BLaER1 treated with 17β-estradiol and CSF1 and Interleukin-3, amounts not matched to agents 10 nM and 100 nM (cell line): ENCODE results near the gene SLC25A33.
"Not testable (repeated sequence)": the region's sequence is repeated elsewhere in the genome, so short reads cannot be mapped to it uniquely, and the experiment has no call there.

Experiments
- H3K27ac ChIP-seq, 11 experiments: shearing (Covaris generic); formaldehyde crosslinking; 2 replicates each; pipeline ENCODE4 v1.8.1; 2022
- H3K27me3 ChIP-seq, 11 experiments: shearing (Covaris generic); formaldehyde crosslinking; 2 replicates each; pipeline ENCODE4 v1.8.1; 2022
- H3K36me3 ChIP-seq, 11 experiments: shearing (Covaris generic); formaldehyde crosslinking; 2 replicates each; pipeline ENCODE4 v1.8.1; 2022
- H3K4me1 ChIP-seq, 10 experiments: shearing (Covaris generic); formaldehyde crosslinking; 2 replicates each; pipeline ENCODE4 v1.8.1; 2022
- H3K4me2 ChIP-seq, 11 experiments: shearing (Covaris generic); formaldehyde crosslinking; 2 replicates each; pipeline ENCODE4 v1.8.1; 2022
- H3K4me3 ChIP-seq, 10 experiments: shearing (Covaris generic); formaldehyde crosslinking; 2 replicates each; pipeline ENCODE4 v1.8.1; 2022
- H3K9ac ChIP-seq, 11 experiments: shearing (Covaris generic); formaldehyde crosslinking; 2 replicates each; pipeline ENCODE4 v1.8.1; 2022
- H3K9me3 ChIP-seq, 11 experiments: shearing (Covaris generic); formaldehyde crosslinking; replicated peaks in 1 of 11; 2 replicates each; pipeline ENCODE4 v1.8.1; 2022
- H4K20me1 ChIP-seq, 11 experiments: shearing (Covaris generic); formaldehyde crosslinking; 2 replicates each; pipeline ENCODE4 v1.8.1; 2022
- Cebpa-rat ChIP-seq, 11 experiments: shearing (Covaris generic); IDR thresholded peaks; 2 replicates each; pipeline ENCODE4 v1.8.1; 2022

SLC25A33 gene

GRCh38 chr1:9612162-9612845, 73.0 kb downstream of the SLC25A33 start:
- no peak overlapping the region for H3K4me3 ChIP-seq
- H3K27me3 ChIP-seq, result no peaks in the 10 kb centered on the region
- H3K4me2 ChIP-seq, result no peak overlapping the region
- H3K36me3 ChIP-seq, result peaks cover 50 to 81% (median 67%) of the 10 kb centered on the region in 11 experiments
- no peak overlapping the region for H3K27ac ChIP-seq
- H3K9me3 ChIP-seq, result no peaks in the 10 kb centered on the region
- no peak overlapping the region for H3K9ac ChIP-seq
- H4K20me1 ChIP-seq, result peaks cover 0 to 66% (median 8%) of the 10 kb centered on the region in 11 experiments; a peak in 14 of 22 replicates
- no peaks in the 10 kb centered on the region; a peak in 1 of 20 replicates for H3K4me1 ChIP-seq
- TF ChIP-seq Cebpa-rat (IDR thresholded peaks at IDR 0.05), result no peak

GRCh38 chr1:9612871-9613624, 73.8 kb downstream of the SLC25A33 start:
- no peak overlapping the region for H3K27ac ChIP-seq
- no peak overlapping the region for H3K4me2 ChIP-seq
- TF ChIP-seq Cebpa-rat (IDR thresholded peaks at IDR 0.05), result no peak
- H3K9me3 ChIP-seq, result no peaks in the 10 kb centered on the region
- no peaks in the 10 kb centered on the region for H3K27me3 ChIP-seq
- no peaks in the 10 kb centered on the region; a peak in 1 of 20 replicates for H3K4me1 ChIP-seq
- peaks cover 50 to 73% (median 60%) of the 10 kb centered on the region in 11 experiments for H3K36me3 ChIP-seq
- H3K9ac ChIP-seq, result no peak overlapping the region; a peak in 1 of 22 replicates
- peaks cover 0 to 58% (median 4%) of the 10 kb centered on the region in 11 experiments; a peak in 13 of 22 replicates for H4K20me1 ChIP-seq
- H3K4me3 ChIP-seq, result no peak overlapping the region

GRCh38 chr1:9613625-9614299, 74.5 kb downstream of the SLC25A33 start:
- TF ChIP-seq Cebpa-rat (IDR thresholded peaks at IDR 0.05), result no peak

GRCh38 chr1:9615316-9616063, 76.2 kb downstream of the SLC25A33 start:
- H3K9me3 ChIP-seq, result no peaks in the 10 kb centered on the region
- H3K4me3 ChIP-seq, result no peak overlapping the region
- no peaks in the 10 kb centered on the region; a peak in 1 of 20 replicates for H3K4me1 ChIP-seq
- peaks cover 28 to 49% (median 35%) of the 10 kb centered on the region in 11 experiments; a peak in 21 of 22 replicates for H3K36me3 ChIP-seq
- H3K27me3 ChIP-seq, result no peaks in the 10 kb centered on the region
- H3K27ac ChIP-seq, result no peak overlapping the region
- no peak overlapping the region for H3K9ac ChIP-seq
- H4K20me1 ChIP-seq, result peaks cover 0 to 35% (median 0%) of the 10 kb centered on the region in 11 experiments; a peak in 10 of 22 replicates
- no peak overlapping the region for H3K4me2 ChIP-seq
- TF ChIP-seq Cebpa-rat (IDR thresholded peaks at IDR 0.05), result 0 out of 22 replicates have a peak, but pooled peaks of 1 of the 11 experiments have one; percentile 18

More at GRCh38 chr1:9613625-9614299, 74.5 kb downstream of the SLC25A33 start:
- Histone ChIP-seq H3K27me3 (no peaks in the 10 kb centered on the region), H3K4me3 (no peak overlapping the region), H3K4me2 (no peak overlapping the region), H3K9me3 (no peaks in the 10 kb centered on the region), H3K4me1 (no peaks in the 10 kb centered on the region; a peak in 1 of 20 replicates), H3K36me3 (peaks cover 43 to 66% (median 53%) of the 10 kb centered on the region in 11 experiments), H3K9ac (no peak overlapping the region; a peak in 1 of 22 replicates), H4K20me1 (peaks cover 0 to 51% (median 4%) of the 10 kb centered on the region in 11 experiments; a peak in 12 of 22 replicates), H3K27ac (no peak overlapping the region)

- peaks cover 0 to 13% (median 1%) of the 10 kb centered on the region in 11 experiments; a peak in 8 of 22 replicates for H3K36me3 ChIP-seq
- H3K9ac ChIP-seq, result no peak overlapping the region
- H3K4me2 ChIP-seq, result no peak overlapping the region
Measured at GRCh38 chr1:9618909-9619679, 79.8 kb downstream of the SLC25A33 start.

GRCh38 chr1:9621032-9621431, 81.8 kb downstream of the SLC25A33 start:
- no peak for TF ChIP-seq Cebpa-rat (IDR thresholded peaks at IDR 0.05)
- Histone ChIP-seq H3K36me3 (no peaks in the 10 kb centered on the region), H3K27me3 (no peaks in the 10 kb centered on the region), H3K4me2 (no peak overlapping the region), H3K4me3 (no peak overlapping the region), H3K9me3 (no peaks in the 10 kb centered on the region), H4K20me1 (peaks cover 0 to under 1% (median 0%) of the 10 kb centered on the region in 11 experiments; a peak in 3 of 22 replicates), H3K9ac (no peak overlapping the region), H3K4me1 (peaks cover 6 to 19% (median 15%) of the 10 kb centered on the region in 10 experiments), H3K27ac (no peak overlapping the region)

More at GRCh38 chr1:9618909-9619679, 79.8 kb downstream of the SLC25A33 start:
- peaks cover 0 to 3% (median 2%) of the 10 kb centered on the region in 10 experiments; a peak in 14 of 20 replicates for H3K4me1 ChIP-seq
- no peaks in the 10 kb centered on the region for H3K27me3 ChIP-seq
- no peak overlapping the region for H3K4me3 ChIP-seq
- TF ChIP-seq Cebpa-rat (IDR thresholded peaks at IDR 0.05), result no peak
- H4K20me1 ChIP-seq, result peaks cover 0 to 16% (median 0%) of the 10 kb centered on the region in 11 experiments; a peak in 8 of 22 replicates
- H3K27ac ChIP-seq, result no peak overlapping the region
- H3K9me3 ChIP-seq, result no peaks in the 10 kb centered on the region

- peaks cover 0 to 6% (median 0%) of the 10 kb centered on the region in 11 experiments; a peak in 2 of 22 replicates for H4K20me1 ChIP-seq
- TF ChIP-seq Cebpa-rat (IDR thresholded peaks at IDR 0.05), result no peak
- H3K9me3 ChIP-seq, result no peaks in the 10 kb centered on the region
- H3K4me2 ChIP-seq, result peak overlapping the region in 8 of 11 experiments; percentile 21 to 59 (median 51); a peak in 13 of 22 replicates
- peaks cover 34 to 47% (median 43%) of the 10 kb centered on the region in 10 experiments for H3K4me1 ChIP-seq
- H3K27ac ChIP-seq, result no peak overlapping the region
- no peaks in the 10 kb centered on the region for H3K27me3 ChIP-seq
- no peak overlapping the region for H3K4me3 ChIP-seq
- H3K36me3 ChIP-seq, result no peaks in the 10 kb centered on the region
- no peak overlapping the region for H3K9ac ChIP-seq
Measured at GRCh38 chr1:9624081-9624480, 84.8 kb downstream of the SLC25A33 start.

- not testable (repeated sequence) for H3K27ac ChIP-seq, H3K9me3 ChIP-seq, H3K4me3 ChIP-seq, H3K9ac ChIP-seq, H3K36me3 ChIP-seq, H4K20me1 ChIP-seq, H3K27me3 ChIP-seq
- H3K4me1 ChIP-seq, result peaks cover 42 to 57% (median 52%) of the 10 kb centered on the region in 10 experiments
- H3K4me2 ChIP-seq, result peak overlapping the region in 2 of 11 experiments; percentile 90 to 95; a peak in 2 of 22 replicates
Measured at GRCh38 chr1:9625030-9625429, 85.8 kb downstream of the SLC25A33 start.
